Stimulated activated CD8-positive, alpha-beta memory T cell treated with anti-CD3 and anti-CD28 coated beads, Interleukin-15, amount 100 ng/mL, for 4 hours (primary cell): ENCODE results near the gene TSPOAP1.

Experiments used
- DNase-seq, 2 donors: peaks; one replicate each; pipeline ENCODE4 v3.0.0-alpha.2; 2020; ENCODE audit warnings: low read depth in 2 of 2

TSPOAP1 gene

GRCh38 chr17:58278661-58279015 lies 50.0 kb downstream of the TSPOAP1 start:
- no peak for DNase-seq

DNA sequence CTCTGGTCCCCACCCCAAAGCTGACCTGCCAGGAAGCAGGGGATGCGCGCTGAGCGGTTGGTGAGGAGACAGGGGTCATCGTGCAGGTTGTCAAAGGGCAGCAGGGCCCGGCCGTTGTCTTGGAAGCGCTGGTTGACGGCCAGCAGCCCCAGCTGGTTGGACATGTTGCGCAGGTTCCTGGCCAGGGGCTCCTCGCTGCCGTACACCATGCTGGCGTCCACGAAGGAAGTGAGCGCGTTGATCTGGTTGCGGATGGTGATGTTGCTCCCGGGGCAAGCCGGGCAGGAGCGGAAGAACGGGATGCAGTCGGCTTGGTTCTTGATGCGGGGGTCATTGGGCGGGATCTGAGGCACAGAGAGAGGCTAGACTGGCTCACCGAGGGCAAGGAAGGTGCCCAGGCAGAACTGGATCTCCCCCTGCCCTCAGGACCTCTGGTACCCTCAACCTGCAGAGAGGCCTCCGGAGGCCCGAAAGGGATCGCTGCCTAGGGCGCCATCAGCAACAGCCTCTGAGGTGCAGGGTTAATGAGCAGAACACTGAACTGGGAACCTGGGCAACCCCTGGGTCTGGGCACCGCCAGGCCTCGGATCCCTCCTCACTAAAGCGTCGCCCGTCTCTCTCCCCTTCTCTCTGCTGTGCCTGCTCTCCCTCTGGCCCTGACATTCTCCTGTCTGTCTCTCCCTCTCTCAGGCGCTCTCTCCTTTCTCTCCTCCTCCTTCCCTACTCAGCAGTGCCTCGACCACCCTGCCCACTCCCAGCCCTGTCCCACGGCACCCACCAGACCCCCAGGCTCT lies 50.6 kb downstream of the TSPOAP1 start:
- no peak for DNase-seq

- DNase-seq: no peak
Measured at GRCh38 chr17:58277107-58277801, 51.3 kb downstream of the TSPOAP1 start.

- no peak for DNase-seq
Measured at GRCh38 chr17:58276423-58276822, 52.2 kb downstream of the TSPOAP1 start.

- DNase-seq: no peak
Measured at GRCh38 chr17:58275417-58275816, 53.2 kb downstream of the TSPOAP1 start.

- no peak for DNase-seq
Measured at GRCh38 chr17:58273453-58274104, 55.0 kb downstream of the TSPOAP1 start.

DNA sequence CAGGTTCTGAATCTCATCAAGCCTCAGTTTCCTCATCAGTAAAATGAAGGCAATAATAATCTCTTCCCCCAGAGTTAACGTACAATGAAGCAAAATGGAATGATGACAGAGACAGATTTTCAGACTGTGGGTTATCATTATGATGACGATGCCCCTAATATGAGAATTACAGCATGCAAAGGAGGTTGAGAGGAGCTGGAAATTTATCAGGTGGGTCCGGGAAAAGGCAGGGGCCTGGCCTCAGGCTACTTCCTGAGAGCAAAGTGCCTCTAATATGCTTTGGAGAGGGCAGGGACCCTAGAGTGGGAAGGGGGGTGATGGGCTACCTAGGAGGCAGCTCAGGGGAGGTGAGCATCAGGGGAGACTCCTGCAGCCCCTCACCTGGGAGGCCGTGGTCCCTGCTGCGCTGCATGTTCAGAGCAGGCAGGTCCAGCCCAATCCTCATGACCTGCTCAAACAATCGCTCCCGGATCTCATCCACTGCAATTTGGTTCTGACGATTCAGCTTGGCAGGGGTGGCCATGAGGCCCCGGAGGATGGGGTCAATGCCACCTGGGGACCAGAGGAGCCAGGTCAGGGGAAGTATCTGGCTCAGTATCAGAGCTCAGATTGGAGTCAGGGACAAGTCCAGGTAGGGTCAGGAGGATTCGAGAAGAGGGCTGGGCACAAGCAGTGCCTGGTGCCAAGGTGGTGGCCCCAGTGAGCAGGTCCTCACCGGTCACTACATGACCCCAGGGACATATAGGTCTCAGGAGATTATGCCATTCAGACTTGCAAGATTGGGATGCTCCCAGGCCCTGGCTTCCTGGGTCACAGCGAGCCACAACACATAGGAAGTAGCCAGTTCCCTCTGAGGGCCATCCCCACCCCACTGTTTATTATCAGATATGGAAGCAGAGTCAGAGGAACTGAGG lies 56.0 kb downstream of the TSPOAP1 start:
- no peak for DNase-seq

DNA sequence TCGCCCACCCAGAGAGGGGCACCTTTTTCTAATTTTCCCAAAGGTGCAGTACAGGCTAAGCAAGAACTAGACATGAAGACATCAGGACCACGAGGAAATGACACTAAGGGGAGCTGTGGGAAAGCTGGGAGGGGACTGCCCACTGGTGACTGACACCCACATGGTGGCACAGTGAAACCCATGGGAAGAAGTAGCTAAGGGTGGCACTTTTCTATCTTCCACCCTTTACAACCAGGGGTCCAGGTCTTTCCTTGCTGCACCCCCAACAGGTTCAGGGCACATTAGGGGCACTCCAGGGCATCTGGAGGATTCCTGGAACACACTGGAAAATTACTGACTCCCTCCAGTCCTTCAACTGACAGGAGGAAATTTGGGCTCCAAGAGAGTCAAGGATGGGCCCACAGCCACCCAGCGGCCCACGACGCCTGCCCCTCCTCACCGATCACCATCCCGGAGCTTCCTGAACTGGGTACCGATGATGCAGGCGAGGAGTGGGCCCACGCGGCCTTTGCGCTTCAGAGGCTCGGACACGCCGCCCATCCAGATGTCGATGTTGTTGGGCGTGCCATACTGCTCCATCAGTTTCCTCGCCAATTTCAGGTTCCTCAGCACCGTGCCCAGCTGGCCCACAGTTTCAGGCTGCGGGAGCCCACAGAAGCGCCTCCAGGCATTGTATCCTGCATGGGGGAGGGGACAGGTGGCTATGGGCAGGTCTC lies 57.2 kb downstream of the TSPOAP1 start:
- DNase-seq: no peak

GRCh38 chr17:58270476-58271215 lies 57.9 kb downstream of the TSPOAP1 start:
- no peak for DNase-seq

- DNase-seq: no peak
Measured at GRCh38 chr17:58269557-58270291, 58.9 kb downstream of the TSPOAP1 start.

GRCh38 chr17:58268774-58269556 lies 59.6 kb downstream of the TSPOAP1 start:
- DNase-seq: no peak

GRCh38 chr17:58268326-58268725 lies 60.3 kb downstream of the TSPOAP1 start:
- DNase-seq: no peak

DNA sequence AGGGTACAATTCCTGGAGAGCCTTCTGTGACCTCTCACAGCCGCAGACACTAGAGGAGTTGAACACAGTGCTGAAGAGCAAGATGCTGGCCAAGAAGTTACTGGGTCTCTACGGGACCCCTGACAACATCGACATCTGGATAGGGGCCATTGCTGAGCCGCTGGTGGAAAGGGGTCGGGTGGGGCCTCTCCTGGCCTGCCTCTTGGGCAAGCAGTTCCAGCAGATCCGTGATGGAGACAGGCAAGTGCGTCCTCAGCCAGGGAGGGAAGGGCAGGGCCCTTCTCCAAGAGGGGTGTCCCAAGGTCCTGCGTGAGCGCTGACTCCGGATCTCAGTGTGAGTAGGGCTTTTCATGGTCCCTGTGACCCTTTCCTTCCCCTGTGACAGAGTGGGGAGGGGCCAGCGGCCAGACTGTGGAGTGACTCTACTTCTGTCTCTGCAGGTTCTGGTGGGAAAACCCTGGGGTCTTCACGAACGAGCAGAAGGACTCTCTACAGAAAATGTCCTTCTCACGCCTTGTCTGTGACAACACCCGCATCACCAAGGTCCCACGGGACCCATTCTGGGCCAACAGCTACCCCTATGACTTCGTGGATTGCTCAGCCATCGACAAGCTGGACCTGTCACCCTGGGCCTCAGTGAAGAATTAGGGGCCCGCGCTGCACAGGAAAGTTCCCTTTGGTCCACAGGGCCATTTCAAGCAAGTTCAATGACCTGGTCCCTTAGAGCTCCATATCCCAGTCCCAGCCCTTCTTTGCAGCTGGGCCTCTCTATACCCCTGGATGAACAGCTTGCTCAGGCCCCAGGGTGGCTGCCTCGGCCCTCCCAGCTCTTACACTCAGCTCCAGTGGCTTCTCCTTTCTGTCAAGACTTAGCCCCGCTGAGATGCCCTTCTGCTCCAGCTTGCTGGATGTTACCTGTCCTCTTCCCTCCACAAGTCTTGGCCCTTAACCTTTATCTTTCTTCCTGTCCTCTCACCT lies 61.0 kb downstream of the TSPOAP1 start:
- DNase-seq: no peak

- DNase-seq: no peak
Measured at GRCh38 chr17:58265902-58266875, 62.4 kb downstream of the TSPOAP1 start.

DNA sequence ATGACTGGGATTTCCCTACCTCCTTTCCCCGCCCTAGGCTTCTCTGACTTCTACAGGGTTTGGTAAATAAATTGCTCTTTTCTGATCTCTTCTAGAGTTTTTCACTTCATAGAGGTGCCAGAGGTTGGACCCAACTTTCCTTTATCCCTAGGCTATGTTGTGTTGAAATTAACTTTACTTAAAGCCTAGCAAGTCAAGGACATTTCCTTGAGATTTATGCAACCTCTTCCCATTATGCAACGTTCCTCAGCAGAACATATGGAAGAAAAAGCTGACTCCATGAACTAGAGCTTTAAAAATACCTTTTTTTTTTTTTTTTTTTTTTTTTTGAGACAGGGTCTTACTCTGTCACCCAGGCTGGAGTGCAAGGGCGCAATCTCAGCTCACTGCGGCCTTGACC lies 63.3 kb downstream of the TSPOAP1 start:
- no peak for DNase-seq

GRCh38 chr17:58264407-58265103 lies 64.0 kb downstream of the TSPOAP1 start:
- DNase-seq: no peak
